GM23338 (cell line): ENCODE data around the gene EBF4. TPM values are rescaled to one million over a fixed set of nuclear protein-coding genes. Genes with fewer than 3 reads are reported as not detected.

Experiments used
- ATAC-seq: fragments of 200-7000 bp; cut with Tn5 transposase; 3 replicates; pipeline ENCODE4 v1.9.1; 2020
- DNase-seq: peaks from one replicate; pipeline ENCODE4 v3.0.0-alpha.2; 2015; ENCODE audit warnings: low spot score
- H2AFZ ChIP-seq: fragments of 200-600 bp; sonication (generic); 2 replicates; pipeline ENCODE4 v1.8.0; 2016; ENCODE audit warnings: antibody characterized with exemption, mild to moderate bottlenecking, moderate library complexity
- H3F3A ChIP-seq: fragments of 200-600 bp; sonication (generic); replicated peaks from 2 replicates; pipeline ENCODE4 v1.8.0; 2017; ENCODE audit warnings: antibody characterized with exemption, mixed run types, low read depth
- H3K27ac ChIP-seq: fragments of 200-600 bp; sonication (generic); 2 replicates; pipeline ENCODE4 v1.6.1; 2016; ENCODE audit warnings: low read depth
- H3K27me3 ChIP-seq: fragments of 200-600 bp; sonication (generic); 2 replicates; pipeline ENCODE4 v1.8.0; 2016; ENCODE audit warnings: mild to moderate bottlenecking, mixed run types, moderate library complexity; ENCODE audit not compliant: insufficient read depth
- H3K36me3 ChIP-seq: fragments of 200-600 bp; sonication (generic); 2 replicates; pipeline ENCODE4 v1.8.0; 2016; ENCODE audit warnings: mild to moderate bottlenecking; ENCODE audit not compliant: insufficient read depth
- H3K4me1 ChIP-seq: fragments of 200-600 bp; sonication (generic); 2 replicates; pipeline ENCODE4 v1.8.0; 2016; ENCODE audit warnings: mild to moderate bottlenecking, moderate library complexity; ENCODE audit not compliant: insufficient read depth
- H3K4me2 ChIP-seq: fragments of 200-600 bp; sonication (generic); 2 replicates; pipeline ENCODE4 v1.7.1; 2017; ENCODE audit warnings: mixed run types
- H3K4me3 ChIP-seq: fragments of 200-600 bp; sonication (generic); 2 replicates; pipeline ENCODE4 v1.6.1; 2016; ENCODE audit warnings: mixed run types
- H3K79me2 ChIP-seq: fragments of 200-600 bp; sonication (generic); replicated peaks from 2 replicates; pipeline ENCODE4 v1.8.0; 2017; ENCODE audit warnings: mild to moderate bottlenecking; ENCODE audit not compliant: insufficient read depth
- H3K9me2 ChIP-seq: fragments of 200-600 bp; sonication (generic); 2 replicates; pipeline ENCODE4 v1.8.0; 2017; ENCODE audit not compliant: insufficient read depth
- H4K20me1 ChIP-seq: fragments of 200-600 bp; sonication (generic); replicated peaks from 2 replicates; pipeline ENCODE4 v1.8.0; 2017; ENCODE audit warnings: mild to moderate bottlenecking; ENCODE audit not compliant: insufficient read depth
- H3K27ac Mint-ChIP-seq: 2 replicates; pipeline ENCODE4 v1.8.0; 2020; ENCODE audit warnings: inconsistent platforms, mild to moderate bottlenecking, moderate library complexity, mixed read lengths
- H3K27me3 Mint-ChIP-seq: 3 replicates; pipeline ENCODE4 v1.8.0; 2022; ENCODE audit warnings: low read depth, mild to moderate bottlenecking, moderate library complexity, mixed read lengths, inconsistent platforms; ENCODE audit not compliant: insufficient read depth, poor library complexity
- H3K36me3 Mint-ChIP-seq: 3 replicates; pipeline ENCODE4 v1.8.0; 2021; ENCODE audit warnings: low read depth, mild to moderate bottlenecking, inconsistent platforms, moderate library complexity, mixed read lengths
- H3K4me1 Mint-ChIP-seq: 3 replicates; pipeline ENCODE4 v1.8.0; 2020; ENCODE audit warnings: mild to moderate bottlenecking, inconsistent platforms, mixed read lengths
- H3K4me3 Mint-ChIP-seq: 3 replicates; pipeline ENCODE4 v1.8.0; 2021; ENCODE audit warnings: moderate library complexity, mild to moderate bottlenecking, inconsistent platforms, mixed read lengths
- H3K9me3 Mint-ChIP-seq: 3 replicates; pipeline ENCODE4 v1.8.0; 2020; ENCODE audit warnings: moderate library complexity, mild to moderate bottlenecking, inconsistent platforms, mixed read lengths
- CREB1 ChIP-seq: fragments of 250-450 bp; sonication (Bioruptor Pico); IDR thresholded peaks from 2 replicates; pipeline ENCODE4 v1.5.0; 2020; ENCODE audit warnings: low read depth, mild to moderate bottlenecking, moderate library complexity
- EZH2 ChIP-seq: fragments of 200-600 bp; sonication (generic); IDR thresholded peaks from one replicate; pipeline ENCODE4 v1.8.0; 2017; ENCODE audit warnings: antibody characterized with exemption, mild to moderate bottlenecking, low read depth; ENCODE audit not compliant: unreplicated experiment
- EZH2phosphoT487 ChIP-seq: fragments of 200-600 bp; sonication (generic); IDR thresholded peaks from one replicate; pipeline ENCODE4 v1.8.1; 2018; ENCODE audit warnings: antibody characterized with exemption; ENCODE audit not compliant: unreplicated experiment
- JUNB ChIP-seq: IDR thresholded peaks from one replicate; pipeline ENCODE4 v1.6.1; 2016; ENCODE audit warnings: antibody characterized with exemption; ENCODE audit not compliant: unreplicated experiment
- POLR2AphosphoS5 ChIP-seq: IDR thresholded peaks from 2 replicates; pipeline ENCODE4 v1.6.1; 2016; ENCODE audit warnings: antibody characterized with exemption, low read depth
- STAT1 ChIP-seq: IDR thresholded peaks from one replicate; pipeline ENCODE4 v1.6.1; 2016; ENCODE audit warnings: antibody characterized with exemption; ENCODE audit not compliant: unreplicated experiment
- ZNF114 ChIP-seq: fragments of 250-450 bp; sonication (Bioruptor Pico); IDR thresholded peaks from 2 replicates; pipeline ENCODE4 v1.5.0; 2020; ENCODE audit warnings: mild to moderate bottlenecking, moderate library complexity
- ZNF331 ChIP-seq: fragments of 250-450 bp; sonication (Bioruptor Pico); IDR thresholded peaks from 2 replicates; pipeline ENCODE4 v1.5.0; 2020; ENCODE audit warnings: low read depth, mild to moderate bottlenecking, moderate library complexity
- polyA plus RNA-seq: library from polyadenylated mRNA; unstranded; fragments of >200 nt; fragmentation: Nextera tagmentation; extraction: Ambion mirVana; gene quantifications from 2 replicates; pipeline ENCODE4 v1.2.1, GENCODE V29; 2016
- total RNA-seq: library from RNA; depleted of rRNA; stranded (reverse); fragments of >200 nt; shearing (Covaris generic); gene quantifications from 2 replicates; pipeline ENCODE4 v1.2.3, GENCODE V29; 2014
- TF ChIP-seq, protein P1 (sequence below): IDR thresholded peaks from one replicate; pipeline ENCODE4 v1.6.1; 2018; ENCODE audit warnings: antibody characterized with exemption; ENCODE audit not compliant: unreplicated experiment
- TF ChIP-seq, protein P2 (sequence below), 2 experiments: fragments of 200-600 bp in 1 of 2; sonication (generic) in 1 of 2; conservative IDR thresholded peaks; 2 replicates each; pipeline versions ENCODE4 v1.5.1 to v1.6.1; 2016 to 2017; ENCODE audit warnings: antibody characterized with exemption in 2 of 2, low read depth in 2 of 2, mild to moderate bottlenecking in 2 of 2, moderate library complexity in 1 of 2
- TF ChIP-seq, protein P3 (sequence below): IDR thresholded peaks from 2 replicates; pipeline ENCODE4 v1.6.1; 2016; ENCODE audit warnings: antibody characterized with exemption

The EBF4 gene
- total and polyA plus RNA-seq, 2 experiments from 2014 or later: 0.66 to 1.6 TPM

DNA sequence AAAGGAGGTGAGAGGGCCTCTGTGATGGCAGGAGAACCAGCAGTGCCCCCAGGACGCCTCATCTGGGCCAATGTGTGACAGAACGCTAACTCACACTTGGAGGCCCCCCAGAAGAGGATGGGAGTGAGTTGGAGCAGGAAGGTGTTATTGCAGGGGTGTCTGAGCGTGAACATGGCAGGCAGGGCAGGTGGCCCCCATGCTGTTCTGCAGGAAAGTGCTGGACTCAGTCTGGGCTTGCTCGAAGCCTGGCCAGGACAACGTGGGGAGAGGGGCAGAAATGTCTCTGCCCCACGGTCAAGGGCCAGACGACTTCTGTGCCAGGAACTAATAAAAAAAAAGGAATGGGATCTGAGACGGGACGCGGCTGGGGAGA is 931 bp upstream of the EBF4 start (continued):
- TF ChIP-seq, protein P1, sequence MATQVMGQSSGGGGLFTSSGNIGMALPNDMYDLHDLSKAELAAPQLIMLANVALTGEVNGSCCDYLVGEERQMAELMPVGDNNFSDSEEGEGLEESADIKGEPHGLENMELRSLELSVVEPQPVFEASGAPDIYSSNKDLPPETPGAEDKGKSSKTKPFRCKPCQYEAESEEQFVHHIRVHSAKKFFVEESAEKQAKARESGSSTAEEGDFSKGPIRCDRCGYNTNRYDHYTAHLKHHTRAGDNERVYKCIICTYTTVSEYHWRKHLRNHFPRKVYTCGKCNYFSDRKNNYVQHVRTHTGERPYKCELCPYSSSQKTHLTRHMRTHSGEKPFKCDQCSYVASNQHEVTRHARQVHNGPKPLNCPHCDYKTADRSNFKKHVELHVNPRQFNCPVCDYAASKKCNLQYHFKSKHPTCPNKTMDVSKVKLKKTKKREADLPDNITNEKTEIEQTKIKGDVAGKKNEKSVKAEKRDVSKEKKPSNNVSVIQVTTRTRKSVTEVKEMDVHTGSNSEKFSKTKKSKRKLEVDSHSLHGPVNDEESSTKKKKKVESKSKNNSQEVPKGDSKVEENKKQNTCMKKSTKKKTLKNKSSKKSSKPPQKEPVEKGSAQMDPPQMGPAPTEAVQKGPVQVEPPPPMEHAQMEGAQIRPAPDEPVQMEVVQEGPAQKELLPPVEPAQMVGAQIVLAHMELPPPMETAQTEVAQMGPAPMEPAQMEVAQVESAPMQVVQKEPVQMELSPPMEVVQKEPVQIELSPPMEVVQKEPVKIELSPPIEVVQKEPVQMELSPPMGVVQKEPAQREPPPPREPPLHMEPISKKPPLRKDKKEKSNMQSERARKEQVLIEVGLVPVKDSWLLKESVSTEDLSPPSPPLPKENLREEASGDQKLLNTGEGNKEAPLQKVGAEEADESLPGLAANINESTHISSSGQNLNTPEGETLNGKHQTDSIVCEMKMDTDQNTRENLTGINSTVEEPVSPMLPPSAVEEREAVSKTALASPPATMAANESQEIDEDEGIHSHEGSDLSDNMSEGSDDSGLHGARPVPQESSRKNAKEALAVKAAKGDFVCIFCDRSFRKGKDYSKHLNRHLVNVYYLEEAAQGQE: no peak
- TF ChIP-seq, protein P2, sequence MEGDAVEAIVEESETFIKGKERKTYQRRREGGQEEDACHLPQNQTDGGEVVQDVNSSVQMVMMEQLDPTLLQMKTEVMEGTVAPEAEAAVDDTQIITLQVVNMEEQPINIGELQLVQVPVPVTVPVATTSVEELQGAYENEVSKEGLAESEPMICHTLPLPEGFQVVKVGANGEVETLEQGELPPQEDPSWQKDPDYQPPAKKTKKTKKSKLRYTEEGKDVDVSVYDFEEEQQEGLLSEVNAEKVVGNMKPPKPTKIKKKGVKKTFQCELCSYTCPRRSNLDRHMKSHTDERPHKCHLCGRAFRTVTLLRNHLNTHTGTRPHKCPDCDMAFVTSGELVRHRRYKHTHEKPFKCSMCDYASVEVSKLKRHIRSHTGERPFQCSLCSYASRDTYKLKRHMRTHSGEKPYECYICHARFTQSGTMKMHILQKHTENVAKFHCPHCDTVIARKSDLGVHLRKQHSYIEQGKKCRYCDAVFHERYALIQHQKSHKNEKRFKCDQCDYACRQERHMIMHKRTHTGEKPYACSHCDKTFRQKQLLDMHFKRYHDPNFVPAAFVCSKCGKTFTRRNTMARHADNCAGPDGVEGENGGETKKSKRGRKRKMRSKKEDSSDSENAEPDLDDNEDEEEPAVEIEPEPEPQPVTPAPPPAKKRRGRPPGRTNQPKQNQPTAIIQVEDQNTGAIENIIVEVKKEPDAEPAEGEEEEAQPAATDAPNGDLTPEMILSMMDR (conservative IDR thresholded peaks at IDR 0.05; ENCODE audit: low read depth in 2 of 2): no peak
- TF ChIP-seq ZNF331 (no peak), JUNB (no peak), EZH2phosphoT487 (no peak), STAT1 (no peak)

DNA sequence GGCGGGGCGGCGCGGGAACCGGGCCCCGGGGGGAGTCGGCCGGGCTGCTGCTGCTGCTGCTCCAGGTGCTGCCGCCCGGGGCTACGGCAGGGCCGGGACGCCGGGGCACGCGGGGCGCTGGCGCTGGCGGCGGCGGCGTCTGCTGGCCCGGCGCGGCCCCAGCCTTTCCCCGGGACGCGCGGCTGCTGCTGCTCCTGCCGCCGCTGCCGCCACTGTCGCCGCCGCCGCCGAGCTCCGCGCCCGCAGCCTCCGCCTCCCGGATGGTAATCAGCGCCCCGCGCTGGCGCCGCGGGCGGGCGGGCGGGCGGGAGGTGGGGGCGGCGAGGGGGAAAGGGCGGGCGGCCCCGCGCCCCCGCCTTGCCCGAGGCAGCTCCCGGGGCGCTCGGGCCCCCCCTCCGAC is 306 bp downstream of the EBF4 start:
- peaks cover 7% of the 10 kb centered on the region; the same call in 1 of the 3 replicates for H3K36me3 Mint-ChIP-seq
- DNase-seq (no peak), ATAC-seq (no peak)
- Histone ChIP-seq H3K4me1 (peaks cover 16% of the 10 kb centered on the region; the same call in 1 of the 2 replicates), H4K20me1 (peaks cover 11% of the 10 kb centered on the region; the same call in 1 of the 2 replicates), H2AFZ (no peak overlapping the region), H3K27me3 (peaks cover 89% of the 10 kb centered on the region), H3K27ac (no peak overlapping the region), H3F3A (peaks cover 7% of the 10 kb centered on the region; the same call in 1 of the 2 replicates), H3K9me2 (no peaks in the 10 kb centered on the region), H3K4me2 (no peak overlapping the region), H3K79me2 (no peaks in the 10 kb centered on the region), H3K4me3 (no peak overlapping the region), H3K36me3 (no peaks in the 10 kb centered on the region)
- peaks cover 9% of the 10 kb centered on the region; the same call in 2 of the 3 replicates for H3K9me3 Mint-ChIP-seq
- H3K4me1 Mint-ChIP-seq: peaks cover 37% of the 10 kb centered on the region
- no peak overlapping the region for H3K4me3 Mint-ChIP-seq
- no peak overlapping the region for H3K27ac Mint-ChIP-seq
- H3K27me3 Mint-ChIP-seq: peaks cover 81% of the 10 kb centered on the region
- TF ChIP-seq JUNB (no peak), STAT1 (no peak), EZH2phosphoT487 (no peak), POLR2AphosphoS5 (no peak), CREB1 (CRISPR knock-in tag) (no peak), ZNF114 (CRISPR knock-in tag) (no peak), EZH2 (no peak), ZNF331 (no peak)
- TF ChIP-seq, protein P2 (conservative IDR thresholded peaks at IDR 0.05; ENCODE audit: low read depth in 2 of 2): no peak
- TF ChIP-seq, protein P3, sequence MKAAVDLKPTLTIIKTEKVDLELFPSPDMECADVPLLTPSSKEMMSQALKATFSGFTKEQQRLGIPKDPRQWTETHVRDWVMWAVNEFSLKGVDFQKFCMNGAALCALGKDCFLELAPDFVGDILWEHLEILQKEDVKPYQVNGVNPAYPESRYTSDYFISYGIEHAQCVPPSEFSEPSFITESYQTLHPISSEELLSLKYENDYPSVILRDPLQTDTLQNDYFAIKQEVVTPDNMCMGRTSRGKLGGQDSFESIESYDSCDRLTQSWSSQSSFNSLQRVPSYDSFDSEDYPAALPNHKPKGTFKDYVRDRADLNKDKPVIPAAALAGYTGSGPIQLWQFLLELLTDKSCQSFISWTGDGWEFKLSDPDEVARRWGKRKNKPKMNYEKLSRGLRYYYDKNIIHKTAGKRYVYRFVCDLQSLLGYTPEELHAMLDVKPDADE: no peak
- TF ChIP-seq, protein P1: no peak
